Non-pigmented ciliary epithelial cell (primary cell): ENCODE measurements around the gene LTA.

Source experiments
- DNase-seq: peaks from one replicate; pipeline ENCODE4 v3.0.0-alpha.2; 2010; ENCODE audit warnings: low read depth

Gene LTA, protein sequence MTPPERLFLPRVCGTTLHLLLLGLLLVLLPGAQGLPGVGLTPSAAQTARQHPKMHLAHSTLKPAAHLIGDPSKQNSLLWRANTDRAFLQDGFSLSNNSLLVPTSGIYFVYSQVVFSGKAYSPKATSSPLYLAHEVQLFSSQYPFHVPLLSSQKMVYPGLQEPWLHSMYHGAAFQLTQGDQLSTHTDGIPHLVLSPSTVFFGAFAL

DNA sequence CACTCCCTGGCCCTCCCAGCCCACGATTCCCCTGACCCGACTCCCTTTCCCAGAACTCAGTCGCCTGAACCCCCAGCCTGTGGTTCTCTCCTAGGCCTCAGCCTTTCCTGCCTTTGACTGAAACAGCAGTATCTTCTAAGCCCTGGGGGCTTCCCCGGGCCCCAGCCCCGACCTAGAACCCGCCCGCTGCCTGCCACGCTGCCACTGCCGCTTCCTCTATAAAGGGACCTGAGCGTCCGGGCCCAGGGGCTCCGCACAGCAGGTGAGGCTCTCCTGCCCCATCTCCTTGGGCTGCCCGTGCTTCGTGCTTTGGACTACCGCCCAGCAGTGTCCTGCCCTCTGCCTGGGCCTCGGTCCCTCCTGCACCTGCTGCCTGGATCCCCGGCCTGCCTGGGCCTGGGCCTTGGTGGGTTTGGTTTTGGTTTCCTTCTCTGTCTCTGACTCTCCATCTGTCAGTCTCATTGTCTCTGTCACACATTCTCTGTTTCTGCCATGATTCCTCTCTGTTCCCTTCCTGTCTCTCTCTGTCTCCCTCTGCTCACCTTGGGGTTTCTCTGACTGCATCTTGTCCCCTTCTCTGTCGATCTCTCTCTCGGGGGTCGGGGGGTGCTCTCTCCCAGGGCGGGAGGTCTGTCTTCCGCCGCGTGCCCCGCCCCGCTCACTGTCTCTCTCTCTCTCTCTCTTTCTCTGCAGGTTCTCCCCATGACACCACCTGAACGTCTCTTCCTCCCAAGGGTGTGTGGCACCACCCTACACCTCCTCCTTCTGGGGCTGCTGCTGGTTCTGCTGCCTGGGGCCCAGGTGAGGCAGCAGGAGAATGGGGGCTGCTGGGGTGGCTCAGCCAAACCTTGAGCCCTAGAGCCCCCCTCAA lies at the start of gene LTA:
Gene LTA, plus strand, starts transcription at position 249 of the 871 bp plus-strand sequence. Its CDS starts 454 bp downstream, at position 703.
- no peak for DNase-seq

DNA sequence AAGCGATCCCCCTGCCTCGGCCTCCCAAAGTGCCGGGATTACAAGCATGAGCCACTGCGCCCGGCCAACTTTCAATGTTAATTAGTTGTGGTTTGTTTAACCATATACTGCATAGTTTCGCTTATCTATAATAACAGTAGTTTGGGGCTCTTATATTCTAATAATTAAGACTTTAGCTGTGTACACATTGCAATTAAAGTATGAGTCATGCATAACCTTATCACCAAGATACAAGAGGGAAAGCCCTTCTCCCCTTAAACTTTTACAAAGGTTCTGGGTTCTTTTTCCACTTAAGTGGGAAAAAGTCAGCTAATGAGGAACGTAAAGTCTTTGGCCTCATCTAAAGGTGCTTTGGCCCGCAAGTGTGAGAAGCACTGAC lies 46.5 kb upstream of the LTA start:
- DNase-seq = no peak

DNA sequence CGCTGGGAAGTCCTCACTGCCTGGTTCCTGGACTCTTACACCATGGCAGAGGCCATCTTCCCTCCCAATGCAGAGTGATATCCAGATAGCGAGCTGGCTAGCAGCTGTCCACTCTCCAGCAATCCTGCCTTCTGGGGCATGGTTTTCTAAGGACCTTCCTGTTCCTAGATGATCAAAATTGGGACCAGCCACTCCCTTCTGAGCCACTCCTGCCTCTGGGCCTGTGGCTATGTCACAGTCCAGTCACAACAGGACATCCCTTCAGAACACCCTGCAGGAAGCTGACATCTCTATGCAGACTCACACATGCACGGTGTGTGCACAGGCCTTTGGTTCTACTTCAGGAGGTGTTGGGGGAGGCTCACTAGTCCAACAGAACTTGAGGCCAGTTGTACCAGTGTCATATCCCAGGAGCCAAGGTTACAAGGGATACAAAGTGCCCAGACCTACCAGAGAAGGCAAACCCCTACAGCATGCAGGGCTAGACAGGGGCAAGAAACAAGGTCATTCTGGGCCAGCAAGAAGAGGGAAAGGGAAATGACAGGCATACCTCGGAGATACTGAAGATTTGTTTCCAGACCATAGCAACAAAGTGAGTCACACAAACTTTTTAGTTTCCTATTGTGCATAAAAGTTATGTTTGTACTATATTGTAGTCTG lies 46.0 kb upstream of the LTA start:
- no peak for DNase-seq

DNA sequence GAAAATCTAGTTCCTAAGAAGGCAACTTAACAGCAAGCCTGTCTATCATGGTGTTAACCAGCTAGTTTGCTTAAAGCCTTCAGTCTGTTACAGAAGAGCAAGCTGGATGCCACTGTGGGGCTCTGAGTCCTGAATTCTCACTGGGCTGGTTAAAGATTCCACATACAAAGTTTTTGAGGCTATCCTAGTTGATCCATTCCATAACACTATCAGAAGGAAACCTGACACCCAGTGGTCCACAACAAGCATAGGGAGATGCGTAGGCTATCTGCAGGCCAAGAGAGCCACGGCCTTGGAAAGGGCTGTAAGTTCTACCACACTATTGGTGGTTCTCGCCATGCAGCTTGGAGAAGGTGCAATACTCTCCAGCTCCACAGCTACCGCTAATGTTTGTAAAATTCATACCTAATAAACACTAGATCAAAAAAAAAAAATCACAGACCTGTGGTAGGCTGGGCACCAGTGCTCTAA lies 43.7 kb upstream of the LTA start:
- no peak for DNase-seq

DNA sequence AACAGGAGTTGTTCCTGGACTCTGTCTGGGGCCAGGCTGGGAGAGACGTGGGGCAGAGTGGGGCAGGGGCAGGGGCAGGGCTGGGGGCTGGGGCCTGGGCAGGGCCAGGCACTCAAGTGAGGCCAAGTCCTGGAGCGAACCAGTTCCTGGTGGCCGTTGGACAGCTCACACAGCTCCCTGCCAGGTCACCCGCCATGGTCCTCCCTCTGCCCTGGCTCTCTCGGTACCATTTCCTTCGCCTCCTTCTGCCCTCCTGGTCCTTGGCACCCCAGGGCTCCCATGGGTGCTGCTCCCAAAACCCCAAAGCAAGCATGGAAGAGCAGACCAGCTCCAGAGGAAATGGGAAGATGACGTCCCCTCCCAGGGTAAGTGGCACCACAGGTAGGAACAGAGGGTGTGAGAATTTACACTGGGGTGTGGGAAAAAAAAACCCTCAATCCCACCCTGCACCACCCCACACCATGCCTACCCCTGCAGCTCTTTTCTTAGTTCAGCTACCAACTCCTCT lies 43.2 kb upstream of the LTA start, which contains the start of gene MCCD1:
Gene MCCD1, plus strand, starts transcription at position 142 of the 508 bp plus-strand sequence. Its CDS starts 53 bp downstream, at position 195.
- DNase-seq = no peak

DNA sequence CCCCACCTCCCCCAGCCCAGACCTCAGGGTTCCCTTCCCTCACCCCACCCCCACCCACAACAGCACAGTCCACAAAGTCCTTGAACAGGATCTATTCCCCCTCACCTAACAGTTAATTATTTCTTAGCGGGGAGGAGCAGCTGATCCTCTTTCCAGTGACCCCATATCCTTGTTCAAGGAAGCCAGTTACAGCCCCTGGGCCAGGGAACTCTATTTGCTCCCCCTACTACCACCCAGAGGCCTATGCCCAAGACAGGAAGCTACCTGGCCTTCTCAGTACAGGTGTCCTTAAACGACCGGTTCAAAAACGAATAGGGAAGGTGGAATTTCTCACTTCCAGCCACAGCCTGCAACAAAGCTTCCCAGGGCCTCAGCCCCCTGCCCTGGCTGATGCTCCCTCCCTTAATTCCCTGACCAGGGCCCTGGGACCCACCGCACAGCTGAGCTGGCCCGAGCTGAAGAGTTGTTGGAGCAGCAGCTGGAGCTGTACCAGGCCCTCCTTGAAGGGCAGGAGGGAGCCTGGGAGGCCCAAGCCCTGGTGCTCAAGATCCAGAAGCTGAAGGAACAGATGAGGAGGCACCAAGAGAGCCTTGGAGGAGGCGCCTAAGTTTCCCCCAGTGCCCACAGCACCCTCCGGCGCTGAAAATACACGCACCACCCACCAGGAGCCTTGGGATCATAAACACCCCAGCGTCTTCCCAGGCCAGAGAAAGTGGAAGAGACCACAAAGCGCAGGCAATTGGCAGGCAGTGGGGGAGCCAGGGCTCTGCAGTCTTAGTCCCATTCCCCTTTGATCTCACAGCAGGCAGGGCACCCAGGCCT lies 42.5 kb upstream of the LTA start:
- no peak for DNase-seq

DNA sequence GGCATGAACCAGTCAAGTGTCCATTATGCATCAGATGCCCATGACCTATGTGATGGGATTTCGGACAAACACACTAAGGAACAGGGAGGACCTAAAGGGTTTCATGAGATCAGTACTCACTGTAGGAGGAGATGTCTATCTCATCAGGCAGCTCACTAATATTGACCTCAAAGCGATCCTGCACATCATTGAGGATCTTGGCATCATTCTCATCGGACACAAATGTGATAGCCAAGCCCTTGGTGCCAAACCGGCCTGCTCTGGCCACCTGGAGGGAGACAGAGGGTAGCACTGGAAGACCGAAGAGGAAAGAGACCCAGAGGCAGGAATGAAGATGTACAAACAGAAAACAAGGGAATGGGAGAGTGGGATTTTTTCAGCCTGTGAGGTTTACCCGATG lies 41.4 kb upstream of the LTA start:
- DNase-seq = no peak

DNA sequence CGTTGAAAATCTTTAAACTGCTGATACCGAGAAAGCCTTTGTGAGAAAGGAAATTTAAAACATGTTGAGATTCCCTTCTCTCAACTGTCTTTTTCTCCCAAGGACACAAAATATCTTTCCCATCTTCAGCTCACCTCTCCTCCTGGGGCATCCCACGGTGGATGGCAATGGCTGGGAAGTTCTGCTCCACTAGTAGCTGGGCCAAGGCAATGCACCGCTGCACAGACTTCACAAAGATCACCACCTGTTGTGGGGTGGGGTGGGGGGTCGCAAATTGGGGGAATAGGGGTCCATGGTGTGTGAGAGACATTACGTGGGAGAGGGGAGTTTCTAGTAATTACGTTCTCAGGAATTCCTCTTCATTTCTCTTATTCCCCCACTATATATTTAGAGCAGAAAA lies 40.9 kb upstream of the LTA start:
- DNase-seq = no peak

DNA sequence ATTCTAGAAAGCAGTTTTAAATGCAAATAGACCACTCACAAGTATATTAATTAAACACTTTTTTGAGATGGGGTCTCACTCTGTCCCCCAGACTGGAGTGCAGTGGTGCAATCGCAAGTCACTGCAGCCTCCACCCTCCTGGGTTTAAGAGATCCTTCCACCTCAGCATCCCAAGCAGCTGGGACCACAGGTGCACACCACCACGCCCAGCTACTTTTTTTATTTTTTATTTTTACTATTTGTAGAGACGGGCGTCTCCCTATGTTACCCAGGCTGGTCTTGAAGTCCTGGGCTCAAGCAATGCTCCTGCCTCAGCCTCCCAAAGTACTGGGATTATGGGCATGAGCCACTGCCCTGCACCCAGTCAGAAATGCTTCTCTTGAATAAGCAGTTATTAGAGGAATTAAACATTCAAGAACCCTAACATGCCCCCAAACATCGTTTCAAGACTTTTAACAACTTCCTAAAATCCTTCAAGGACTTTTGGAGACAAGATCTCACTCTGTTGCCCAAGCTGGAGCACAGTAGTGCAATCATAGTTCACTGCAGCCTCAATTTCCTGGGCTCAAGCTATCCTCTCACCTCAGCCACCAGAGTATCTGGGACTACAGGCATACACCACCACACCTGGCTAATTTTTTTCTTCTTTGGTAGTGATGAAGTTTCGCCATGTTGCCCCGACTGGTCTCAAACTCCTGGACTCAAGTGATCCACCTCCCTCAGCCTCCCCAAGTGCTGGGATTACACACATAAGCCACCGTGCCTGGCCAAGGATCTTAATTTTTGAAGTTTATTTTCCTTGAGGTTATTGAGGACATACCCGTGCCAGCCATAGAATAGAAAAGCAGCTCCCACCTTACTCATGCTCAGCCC lies 40.1 kb upstream of the LTA start:
- DNase-seq = no peak

DNA sequence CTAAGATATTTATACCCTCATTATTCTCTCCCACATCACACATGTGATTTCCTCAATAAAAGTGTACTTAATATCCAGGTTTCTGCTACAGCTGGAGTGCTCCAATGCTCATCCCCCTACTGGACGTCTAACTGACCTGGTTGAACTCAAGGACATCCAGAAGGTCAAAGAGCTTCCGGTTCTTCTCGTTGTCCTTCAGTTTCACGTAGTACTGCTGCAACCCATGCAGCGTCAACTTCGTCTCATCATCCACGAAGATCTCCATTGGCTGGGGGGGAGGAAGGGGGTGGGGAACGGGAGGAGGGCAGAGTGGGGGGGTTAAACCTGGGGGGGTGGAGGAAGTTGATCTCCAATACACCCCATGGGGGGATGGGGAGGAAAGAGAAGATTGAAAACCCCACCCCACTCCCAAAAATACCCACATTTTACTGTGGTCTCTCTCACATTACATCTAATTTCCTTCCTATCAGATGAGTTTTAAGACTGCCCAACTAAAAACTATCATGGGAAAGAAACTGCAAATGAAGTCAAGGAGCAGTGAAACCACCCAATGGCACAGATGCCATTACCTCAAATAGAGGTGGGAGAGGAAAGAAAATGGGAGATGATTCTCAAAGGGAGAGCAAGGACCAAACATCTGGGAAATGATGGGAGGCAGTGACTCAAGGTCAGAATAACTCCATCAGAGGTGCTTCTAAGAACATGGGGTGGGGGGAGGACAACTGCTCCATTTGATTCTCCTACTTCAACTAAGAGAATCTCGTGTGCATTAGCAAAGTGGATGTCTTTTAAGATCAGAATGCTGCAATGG lies 39.2 kb upstream of the LTA start:
- DNase-seq = no peak

DNA sequence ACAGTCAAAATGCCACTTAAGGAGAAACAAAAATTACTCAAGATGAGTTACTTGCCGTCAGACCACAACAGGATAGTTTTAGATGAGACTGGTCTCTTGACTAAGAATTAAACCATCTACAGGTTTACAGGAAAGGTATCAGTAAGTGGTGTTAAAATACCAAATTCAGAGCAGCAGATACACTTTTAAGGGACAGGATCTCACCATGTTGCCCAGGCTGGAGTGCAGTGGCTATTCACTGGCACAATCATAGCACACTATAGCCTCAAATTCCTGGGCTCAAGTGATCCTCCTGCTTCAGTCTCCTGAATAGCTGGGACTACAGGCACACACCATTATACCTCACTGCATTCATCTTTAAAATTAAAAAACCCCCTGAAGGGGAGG lies 38.6 kb upstream of the LTA start:
- no peak for DNase-seq

DNA sequence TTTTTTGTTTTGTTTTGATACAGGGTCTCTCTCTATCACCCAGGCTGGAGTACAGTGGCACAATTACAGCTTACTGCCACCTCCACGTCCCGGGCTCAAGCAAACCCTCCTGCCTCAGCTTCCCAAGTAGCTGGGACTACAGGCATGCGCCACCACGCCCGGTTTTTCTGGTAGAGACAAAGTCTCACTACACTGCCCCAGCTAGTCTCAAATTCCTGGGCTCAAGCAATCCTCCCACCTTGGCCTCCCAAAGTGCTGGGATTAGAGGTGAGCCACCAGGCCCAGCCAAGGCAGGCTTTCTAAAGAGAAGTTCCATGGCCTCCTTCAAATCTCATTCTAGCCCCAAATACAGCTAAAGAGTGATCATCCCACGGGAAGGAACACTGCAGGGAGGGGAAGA lies 38.1 kb upstream of the LTA start:
- DNase-seq = no peak

DNA sequence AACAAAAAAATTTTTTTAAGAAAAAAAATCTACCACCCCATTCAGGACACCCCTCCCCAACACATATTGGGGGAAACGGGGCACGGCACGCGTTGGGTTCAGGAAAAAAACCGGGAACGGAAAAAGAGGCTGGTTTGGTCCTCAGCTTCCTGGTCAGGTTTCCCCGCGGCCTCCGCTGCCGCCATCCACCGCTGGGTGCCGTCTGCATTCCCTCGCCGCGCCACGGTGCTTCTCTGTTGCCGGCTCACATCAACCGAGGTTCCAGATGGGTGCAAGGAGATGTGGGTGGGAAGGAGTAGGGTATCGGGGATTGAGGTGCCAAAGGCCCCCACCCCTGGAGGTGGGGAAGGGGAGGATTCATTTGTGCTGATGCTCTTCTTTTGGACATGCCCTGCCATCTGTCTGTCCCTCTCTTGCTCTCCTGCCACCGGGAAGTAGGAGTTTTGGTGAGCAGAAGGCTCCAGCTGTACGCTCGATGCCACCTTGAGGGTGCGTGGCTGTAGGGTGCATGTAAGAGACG lies 37.5 kb upstream of the LTA start:
- no peak for DNase-seq

DNA sequence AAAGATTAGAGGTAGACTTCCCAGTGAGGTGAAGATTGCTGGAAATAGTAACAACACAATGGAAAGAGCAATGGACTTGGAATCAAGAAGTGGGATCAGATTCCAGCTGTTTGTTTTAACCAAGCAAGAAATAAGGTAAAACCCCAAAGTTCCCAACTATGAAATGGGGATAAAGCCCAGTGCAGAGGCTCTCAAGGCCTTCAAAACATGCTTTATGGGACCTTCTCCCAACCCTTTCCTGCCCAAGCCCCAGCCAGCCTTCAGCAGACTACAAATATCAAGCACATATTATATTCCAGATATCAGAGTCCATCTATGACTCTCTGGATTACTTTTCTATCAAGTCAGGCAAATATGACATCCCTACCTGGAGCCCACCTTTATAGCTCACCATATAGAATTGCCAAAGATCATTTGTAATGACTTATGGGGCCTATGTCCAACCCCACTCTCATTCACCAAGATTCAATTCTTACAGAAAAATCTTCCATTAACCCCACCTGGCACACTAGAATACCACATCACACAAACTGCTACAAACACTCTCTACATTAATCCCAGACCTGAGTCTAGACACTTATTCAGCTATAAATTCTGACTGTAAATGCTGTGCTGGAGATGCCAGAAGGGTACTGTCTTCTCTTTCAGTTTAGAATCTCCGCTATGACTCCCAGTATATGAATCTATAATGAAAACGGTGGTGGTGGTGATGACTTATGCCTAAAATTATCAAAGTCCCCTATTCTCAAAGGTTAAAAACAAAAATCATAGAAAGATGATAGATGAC lies 36.4 kb upstream of the LTA start:
- DNase-seq = no peak

DNA sequence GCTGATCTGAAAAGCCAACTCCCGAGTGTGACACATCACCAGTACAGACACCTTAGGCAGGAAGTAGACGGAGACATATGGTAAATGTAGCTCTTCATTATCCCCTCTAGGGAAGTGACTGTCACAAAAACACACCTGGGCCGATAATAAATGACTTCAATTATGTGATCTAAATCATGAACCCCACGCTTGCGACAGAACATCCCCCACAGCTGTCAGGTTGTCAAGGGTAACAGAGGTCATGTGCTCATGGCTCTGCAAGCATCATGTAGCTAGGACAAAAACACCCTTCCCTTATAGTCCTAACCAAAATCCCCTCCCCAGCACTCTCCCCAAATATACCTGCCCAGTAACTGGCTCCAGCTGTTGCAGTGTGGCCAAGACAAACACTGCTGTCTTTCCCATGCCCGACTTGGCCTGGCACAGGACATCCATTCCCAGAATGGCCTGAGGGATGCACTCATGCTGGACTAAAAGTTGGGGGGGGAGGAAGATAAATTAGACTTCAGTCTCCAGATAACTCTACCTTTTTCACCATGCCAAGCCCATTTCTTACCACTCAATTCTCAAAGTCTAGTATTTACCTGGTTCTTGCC lies 33.2 kb upstream of the LTA start:
- no peak for DNase-seq

DNA sequence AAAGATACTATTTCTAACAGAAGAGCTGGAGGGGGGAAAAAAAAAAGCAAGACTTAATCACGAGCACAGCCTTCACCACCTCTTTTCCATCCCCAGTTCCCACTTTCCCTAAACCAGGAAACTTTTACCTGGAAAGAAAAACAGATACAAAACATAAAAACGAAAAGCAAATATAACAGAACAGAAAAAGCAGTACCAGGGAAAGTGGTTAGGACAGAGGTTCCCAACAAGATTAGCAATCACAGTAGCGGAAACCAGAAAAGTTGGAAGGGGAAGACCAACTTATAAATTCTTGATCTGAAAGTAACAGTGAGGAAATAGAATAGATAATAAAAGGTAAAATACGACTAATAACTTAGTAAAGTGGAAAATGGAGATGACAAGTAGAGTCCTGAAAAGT lies 31.4 kb upstream of the LTA start:
- DNase-seq = no peak

DNA sequence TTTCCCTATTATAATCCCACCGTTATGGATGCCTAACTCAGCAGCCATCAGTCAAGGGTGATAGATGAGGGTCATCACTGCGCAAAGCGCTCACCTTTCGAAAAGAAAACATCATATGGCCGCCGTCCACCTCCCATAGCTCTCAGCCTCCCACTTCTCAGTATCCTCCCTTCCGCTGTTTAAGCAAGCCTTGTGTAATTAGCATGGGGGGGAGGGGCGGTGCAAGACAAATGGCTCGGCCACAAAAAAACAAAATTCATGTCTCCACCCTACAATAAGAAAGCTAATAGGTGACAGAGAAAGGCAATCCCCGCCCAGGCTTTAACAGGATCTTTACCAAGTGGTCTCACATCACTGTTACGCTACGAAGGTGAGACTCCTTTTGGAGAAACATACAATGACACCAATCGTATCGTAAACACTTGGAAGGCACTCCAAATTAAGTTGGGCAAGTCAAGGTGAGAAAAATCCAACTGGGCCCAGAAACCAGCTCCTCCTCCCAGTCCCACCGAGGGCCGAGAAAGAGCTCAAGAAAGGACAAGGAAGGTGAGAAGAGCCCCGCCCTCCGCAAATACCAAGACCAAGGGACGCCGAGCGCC lies 30.9 kb upstream of the LTA start:
- DNase-seq = no peak
